ENCODE results near the gene BEND3.
"Not testable (repeated sequence)": the region's sequence is repeated elsewhere in the genome, so short reads cannot be mapped to it uniquely, and the experiment has no call there.

The BEND3 gene

DNA sequence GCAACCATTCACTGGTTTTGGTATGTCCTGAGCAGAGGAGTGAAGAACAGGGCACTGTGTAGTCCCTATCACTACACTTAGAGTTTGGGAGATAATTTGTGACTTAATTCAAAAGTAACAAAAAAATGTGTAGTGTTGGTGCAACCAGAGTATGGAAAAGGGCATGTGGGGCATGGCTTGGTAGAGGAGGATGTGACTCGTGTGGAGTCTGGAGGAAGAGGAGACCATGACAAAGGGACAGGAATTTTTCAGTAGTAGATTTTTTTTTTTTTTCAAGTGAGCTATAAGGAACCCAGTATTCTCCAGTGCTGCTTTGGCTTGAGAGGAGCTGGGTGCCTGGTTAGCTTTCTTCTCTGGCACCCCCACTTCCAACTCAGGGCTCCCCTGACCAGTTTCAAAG lies 82.2 kb downstream of the BEND3 start:
- TF ChIP-seq FOXK2 (IDR thresholded peaks at IDR 0.05) = no peak
- TF ChIP-seq HDGF (IDR thresholded peaks at IDR 0.05; ENCODE audit: borderline replicate concordance) = no peak
- TF ChIP-seq ARNT (IDR thresholded peaks at IDR 0.05) = no peak
- TF ChIP-seq FOXM1 (IDR thresholded peaks at IDR 0.05; ENCODE audit: borderline replicate concordance) = no peak
- no peak for TF ChIP-seq SP1 (IDR thresholded peaks at IDR 0.05)
- no peak for TF ChIP-seq BHLHE40 (IDR thresholded peaks at IDR 0.05; ENCODE audit: borderline replicate concordance)
- TF ChIP-seq FOXA1 (IDR thresholded peaks at IDR 0.05) = no peak
- no peak for TF ChIP-seq PKNOX1 (IDR thresholded peaks at IDR 0.05)
- no peak for TF ChIP-seq SUZ12 (IDR thresholded peaks at IDR 0.05)
- no peak for TF ChIP-seq CTBP1 (IDR thresholded peaks at IDR 0.05; ENCODE audit: borderline replicate concordance)
- POLR2A ChIA-PET = interaction anchor here (1.1 kb wide), 1 partner anchor 82 kb away, joined by 4 read pairs; the partner anchor contains the start of gene BEND3
- DNase-seq (ENCODE audit: extremely low spot score) = no peak
- CTCF ChIA-PET = no interaction called here

- POLR2A ChIA-PET = no interaction called here
- TF ChIP-seq CTBP1 (IDR thresholded peaks at IDR 0.05; ENCODE audit: borderline replicate concordance) (no peak), L3MBTL2 (conservative IDR thresholded peaks at IDR 0.05) (no peak), TARDBP (IDR thresholded peaks at IDR 0.05) (no peak), FOXA1 (IDR thresholded peaks at IDR 0.05) (no peak), NFRKB (IDR thresholded peaks at IDR 0.05) (no peak), ELF4 (IDR thresholded peaks at IDR 0.05) (no peak), SP1 (IDR thresholded peaks at IDR 0.05) (no peak), ZNF384 (IDR thresholded peaks at IDR 0.05) (no peak), ARNT (IDR thresholded peaks at IDR 0.05) (no peak), PKNOX1 (IDR thresholded peaks at IDR 0.05) (no peak), FOXM1 (IDR thresholded peaks at IDR 0.05; ENCODE audit: borderline replicate concordance) (no peak)
- CTCF ChIA-PET = interaction anchor here (0.6 kb wide), 1 partner anchor 10 kb away, joined by 3 read pairs; no protein-coding TSS in a partner anchor
- no peak for DNase-seq (ENCODE audit: extremely low spot score)
Observed at GRCh38 chr6:107032051-107032450, 83.3 kb downstream of the BEND3 start.

- TF ChIP-seq L3MBTL2 (conservative IDR thresholded peaks at IDR 0.05) = no peak
- no peak for DNase-seq (ENCODE audit: extremely low spot score)
- ChIA-PET CTCF (no interaction called here), POLR2A (no interaction called here)
Observed at GRCh38 chr6:107030151-107030550, 85.2 kb downstream of the BEND3 start.

GRCh38 chr6:107026965-107027364 lies 88.3 kb downstream of the BEND3 start:
- POLR2A ChIA-PET = interaction anchor here (2.1 kb wide), 1 partner anchor 89 kb away, joined by 6 read pairs; no protein-coding TSS in a partner anchor
- no peak for DNase-seq (ENCODE audit: extremely low spot score)
- CTCF ChIA-PET = interaction anchor here (0.7 kb wide), 2 partner anchors 12 to 755 kb away, joined by 3 to 4 read pairs; no protein-coding TSS in a partner anchor
- TF ChIP-seq PKNOX1 (IDR thresholded peaks at IDR 0.05) (no peak), TARDBP (IDR thresholded peaks at IDR 0.05) (no peak), CTBP1 (IDR thresholded peaks at IDR 0.05; ENCODE audit: borderline replicate concordance) (no peak), FOXM1 (IDR thresholded peaks at IDR 0.05; ENCODE audit: borderline replicate concordance) (no peak), ELF4 (IDR thresholded peaks at IDR 0.05) (no peak), NFRKB (IDR thresholded peaks at IDR 0.05) (no peak), LEF1 (IDR thresholded peaks at IDR 0.05; ENCODE audit: borderline replicate concordance) (no peak), SP1 (IDR thresholded peaks at IDR 0.05) (no peak), ZNF384 (IDR thresholded peaks at IDR 0.05) (no peak), ARNT (IDR thresholded peaks at IDR 0.05) (no peak), SUZ12 (IDR thresholded peaks at IDR 0.05) (no peak)

- CTCF ChIA-PET = interaction anchor here (2.1 kb wide), 1 partner anchor 24 kb away, joined by 6 read pairs; no protein-coding TSS in a partner anchor
Observed at GRCh38 chr6:107021446-107022185, 93.7 kb downstream of the BEND3 start.

GRCh38 chr6:107020239-107020638 lies 95.1 kb downstream of the BEND3 start:
- CTCF ChIA-PET = no interaction called here
- no peak for DNase-seq (ENCODE audit: extremely low spot score)
- TF ChIP-seq ZNF384 (IDR thresholded peaks at IDR 0.05) = 0 out of 2 replicates have a peak, but pooled peaks have one; percentile 18
- no peak for TF ChIP-seq TARDBP (IDR thresholded peaks at IDR 0.05)
- TF ChIP-seq SP1 (IDR thresholded peaks at IDR 0.05) = no peak
- no peak for TF ChIP-seq FOXK2 (IDR thresholded peaks at IDR 0.05)
- no peak for TF ChIP-seq FOXM1 (IDR thresholded peaks at IDR 0.05; ENCODE audit: borderline replicate concordance)
- no peak for TF ChIP-seq HDGF (IDR thresholded peaks at IDR 0.05; ENCODE audit: borderline replicate concordance)
- TF ChIP-seq BHLHE40 (IDR thresholded peaks at IDR 0.05; ENCODE audit: borderline replicate concordance) = no peak
- POLR2A ChIA-PET = no interaction called here

More at GRCh38 chr6:107021446-107022185, 93.7 kb downstream of the BEND3 start:
- TF ChIP-seq HDGF (IDR thresholded peaks at IDR 0.05; ENCODE audit: borderline replicate concordance) (no peak), SP1 (IDR thresholded peaks at IDR 0.05) (no peak)
- no peak for DNase-seq (ENCODE audit: extremely low spot score)
- POLR2A ChIA-PET = no interaction called here

DNA sequence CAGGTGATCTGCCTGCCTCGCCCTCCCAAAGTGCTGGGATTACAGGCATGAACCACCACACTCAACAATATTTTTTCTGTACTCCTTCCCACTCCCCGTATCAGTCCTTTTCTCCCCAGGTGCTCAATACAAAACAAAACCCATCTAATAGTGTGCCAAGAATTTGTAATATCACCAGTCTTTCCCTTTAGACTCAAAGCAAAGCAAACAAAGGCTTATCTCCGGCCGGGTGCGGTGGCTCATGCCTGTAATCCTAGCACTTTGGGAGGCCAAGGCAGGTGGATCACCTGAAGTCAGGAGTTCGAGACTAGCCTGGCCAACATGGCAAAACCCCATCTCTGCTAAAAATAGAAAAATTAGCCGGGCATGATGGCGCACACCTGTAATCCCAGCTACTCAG lies 95.7 kb downstream of the BEND3 start:
- CTCF ChIA-PET, POLR2A ChIA-PET: not testable (repeated sequence)

More for the DNA sequence above, 95.7 kb downstream of the BEND3 start:
- DNase-seq (ENCODE audit: extremely low spot score) = not testable (repeated sequence)
